GM21526 (cell line): Measurements from ENCODE around the gene SIGLEC9.

Source experiments
- ATAC-seq: cut with Tn5 transposase; IDR thresholded peaks from one replicate; pipeline ENCODE4 v1.9.1; 2021; ENCODE audit warnings: moderate library complexity; ENCODE audit not compliant: unreplicated experiment, low FRiP score

The SIGLEC9 gene

GRCh38 chr19:51124729-51125128 is at the start of gene SIGLEC9:
Gene SIGLEC9, plus strand, starts transcription at chr19:51124906. Its CDS starts 69 bp downstream, at chr19:51124975.
- no peak for ATAC-seq

- ATAC-seq = no peak
These were observed 48.7 kb upstream of the SIGLEC9 start for GRCh38 chr19:51075998-51076397.

DNA sequence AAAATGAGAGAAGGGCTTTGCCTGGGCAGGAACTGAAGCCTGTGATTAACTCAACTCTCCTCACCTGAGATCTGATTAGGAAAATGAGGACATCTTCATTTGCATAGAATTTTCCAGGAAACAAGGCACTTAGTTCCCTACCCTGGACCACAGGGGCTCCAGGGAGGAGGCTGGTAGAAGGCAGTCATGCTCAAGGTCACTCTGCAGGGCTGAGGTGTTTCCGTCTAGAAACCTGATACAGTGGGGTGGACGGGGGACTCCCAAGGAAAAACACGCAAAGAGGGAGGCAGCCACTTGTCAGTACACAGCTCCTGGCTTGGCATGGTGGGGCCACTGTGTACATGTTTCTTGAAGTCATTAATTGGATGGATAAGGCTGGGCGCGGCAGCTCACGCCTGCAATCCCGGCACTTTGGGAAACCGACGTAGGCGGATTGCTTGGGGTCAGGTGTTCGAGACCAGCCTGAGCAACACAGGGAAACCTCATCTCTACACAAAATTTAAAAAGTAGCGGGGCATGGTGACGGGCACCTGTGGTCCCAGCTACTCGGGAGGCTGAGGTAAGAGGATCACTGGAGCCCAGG is 48.0 kb upstream of the SIGLEC9 start:
- ATAC-seq = no peak

GRCh38 chr19:51078104-51078503 is 46.6 kb upstream of the SIGLEC9 start:
- ATAC-seq = no peak

- no peak for ATAC-seq
These were observed 46.0 kb upstream of the SIGLEC9 start for GRCh38 chr19:51078731-51079130.

DNA sequence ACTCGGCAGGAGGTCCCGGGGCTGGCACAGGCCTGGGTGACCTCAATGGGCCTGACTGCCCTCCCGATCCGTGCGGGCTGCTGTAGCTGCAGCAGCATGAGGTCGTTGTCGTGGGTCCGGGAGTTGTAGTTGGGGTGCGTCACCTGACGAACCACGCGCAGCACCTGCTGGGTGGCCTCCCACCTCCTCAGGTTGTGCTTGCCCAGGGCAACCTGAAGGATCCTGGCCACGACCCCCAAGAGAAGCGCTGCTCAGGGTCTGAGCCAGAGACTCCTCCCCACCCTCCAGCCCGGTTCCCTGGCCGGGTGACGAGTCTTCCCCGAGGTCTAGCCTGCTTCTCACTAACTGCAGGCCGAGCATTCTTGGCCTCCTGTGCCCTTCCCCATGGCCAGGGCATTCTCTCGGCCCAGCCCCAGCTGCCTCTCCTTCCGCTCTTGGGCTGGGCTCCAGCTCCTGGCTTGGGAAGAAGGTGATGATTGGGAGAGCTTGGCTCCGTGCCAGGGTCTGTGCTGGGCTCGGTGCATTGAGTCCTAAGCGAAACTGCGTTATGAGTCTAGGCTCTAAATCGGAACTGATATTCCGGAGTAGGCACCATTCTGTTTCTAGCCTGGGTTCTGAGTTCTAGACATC is 45.1 kb upstream of the SIGLEC9 start:
- no peak for ATAC-seq

DNA sequence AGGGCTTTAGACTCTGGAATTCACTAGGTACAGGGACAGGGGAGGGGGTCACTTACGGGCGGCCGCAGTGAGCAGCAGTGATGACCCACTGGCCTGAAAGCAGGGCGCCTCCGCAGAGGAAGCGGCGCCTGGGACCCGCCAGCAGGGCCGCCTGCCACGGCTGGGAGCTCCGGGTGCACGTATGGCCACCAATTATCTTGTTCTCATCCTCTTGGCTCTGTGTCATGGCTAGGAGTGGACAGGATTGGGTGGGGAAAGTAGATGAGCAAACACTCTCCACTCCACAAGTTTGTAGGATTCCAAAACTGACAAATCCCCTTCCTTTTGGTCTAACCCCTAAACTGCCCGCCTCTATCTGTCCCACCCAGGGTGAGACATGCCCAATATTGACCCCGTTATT is 43.2 kb upstream of the SIGLEC9 start:
- ATAC-seq = no peak

DNA sequence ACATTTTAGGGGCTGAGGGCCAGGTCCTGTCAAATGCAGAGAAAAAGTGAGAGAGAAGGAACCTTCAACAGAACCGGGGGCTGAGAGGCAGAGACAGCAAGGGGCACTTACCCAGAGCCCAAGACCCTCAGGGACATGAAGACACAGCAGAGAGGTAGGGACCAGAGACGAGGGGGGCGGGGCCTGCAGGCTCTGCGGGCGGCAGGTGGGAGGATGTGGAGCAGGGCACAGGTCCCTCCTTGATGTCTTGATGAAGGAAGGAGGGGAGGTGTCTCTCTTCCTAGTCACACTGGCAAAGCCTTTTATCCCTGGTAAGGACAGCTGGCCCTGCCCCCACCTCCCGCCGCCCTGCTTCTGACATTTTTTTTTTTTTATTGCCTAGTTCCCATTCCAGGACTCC is 42.1 kb upstream of the SIGLEC9 start, which contains the start of gene KLK14:
Gene KLK14, minus strand, starts transcription at position 277 of the 400 bp plus-strand sequence. Its CDS starts 273 bp downstream, at position 4.
- no peak for ATAC-seq

DNA sequence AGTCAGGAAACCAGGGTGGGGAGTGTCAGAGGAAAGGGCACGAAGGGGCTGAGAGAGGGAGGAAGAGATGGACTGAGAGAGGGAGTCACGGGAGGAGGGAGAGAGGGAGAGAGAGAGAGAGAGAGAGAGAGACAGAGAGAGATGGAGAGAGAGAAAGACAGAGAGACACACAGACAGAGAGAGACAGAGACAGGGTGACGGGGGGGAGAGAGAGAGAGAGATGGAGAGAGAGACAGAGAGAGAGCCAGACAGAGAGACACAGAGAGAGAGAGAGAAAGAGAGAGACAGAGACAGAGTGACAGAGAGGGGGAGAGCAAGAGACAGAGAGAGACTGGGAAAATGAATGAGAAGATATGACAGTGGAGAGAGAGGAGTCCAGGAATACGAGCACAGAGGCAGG is 41.5 kb upstream of the SIGLEC9 start:
- ATAC-seq = no peak

DNA sequence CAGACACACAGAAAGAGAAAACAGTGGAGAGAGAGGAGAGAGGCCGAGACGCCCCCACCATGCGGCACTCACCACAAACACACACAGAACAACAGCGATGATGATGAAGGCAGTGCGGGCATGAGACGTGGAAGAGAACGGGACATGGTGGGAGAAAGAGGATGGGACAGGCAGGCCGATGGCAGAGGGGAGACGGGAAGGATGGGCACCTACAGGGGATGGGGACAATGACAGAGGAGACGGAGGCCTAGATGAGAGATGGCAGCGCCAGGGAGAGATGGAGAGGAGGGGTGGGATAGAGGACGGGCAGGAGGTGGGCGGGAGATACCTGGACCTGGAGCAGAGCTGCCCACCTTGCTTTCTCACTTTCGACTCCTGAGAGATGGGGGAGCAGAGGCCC is 40.9 kb upstream of the SIGLEC9 start:
- no peak for ATAC-seq

DNA sequence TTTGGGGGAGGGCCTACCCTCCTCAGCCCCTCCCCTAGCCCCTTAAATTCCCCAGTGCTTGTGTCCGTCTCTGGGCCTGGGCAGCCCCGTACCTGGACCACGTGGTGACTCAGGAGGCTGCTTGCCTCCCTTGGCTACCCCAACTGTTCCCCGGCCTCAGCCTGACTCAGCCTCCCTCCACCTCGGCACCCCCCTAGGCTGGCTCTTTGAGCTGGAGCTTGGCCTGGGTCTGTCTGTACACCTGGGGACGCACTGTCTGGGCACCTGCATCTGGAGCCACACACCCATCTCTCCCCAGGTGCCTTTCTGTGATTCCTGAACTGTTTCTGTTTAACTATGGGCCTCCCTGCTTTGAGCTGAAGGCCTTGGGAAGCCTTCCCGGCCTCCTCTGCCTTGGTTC is 40.2 kb upstream of the SIGLEC9 start:
- ATAC-seq = no peak

GRCh38 chr19:51086153-51086850 is 38.4 kb upstream of the SIGLEC9 start:
- no peak for ATAC-seq

DNA sequence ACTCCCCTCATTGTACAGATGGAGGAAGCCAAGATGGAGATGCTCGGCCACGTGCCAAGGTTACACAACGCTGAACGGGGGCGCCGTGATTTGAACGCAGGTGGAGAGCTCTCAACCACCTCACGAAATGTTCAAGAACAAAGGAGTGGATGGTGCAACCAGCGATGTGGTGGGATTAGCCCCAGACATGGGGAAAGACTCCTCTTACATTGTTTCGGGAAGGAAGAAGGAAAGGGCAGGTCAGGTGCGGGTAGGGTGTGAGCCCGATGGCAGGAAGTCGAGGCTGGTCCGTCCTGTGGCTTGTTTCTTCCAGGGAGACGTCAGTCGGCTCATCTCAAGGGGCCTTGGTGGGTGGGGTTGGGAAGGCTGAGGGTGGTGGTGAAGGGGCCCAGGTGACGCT is 34.9 kb upstream of the SIGLEC9 start:
- ATAC-seq = no peak

DNA sequence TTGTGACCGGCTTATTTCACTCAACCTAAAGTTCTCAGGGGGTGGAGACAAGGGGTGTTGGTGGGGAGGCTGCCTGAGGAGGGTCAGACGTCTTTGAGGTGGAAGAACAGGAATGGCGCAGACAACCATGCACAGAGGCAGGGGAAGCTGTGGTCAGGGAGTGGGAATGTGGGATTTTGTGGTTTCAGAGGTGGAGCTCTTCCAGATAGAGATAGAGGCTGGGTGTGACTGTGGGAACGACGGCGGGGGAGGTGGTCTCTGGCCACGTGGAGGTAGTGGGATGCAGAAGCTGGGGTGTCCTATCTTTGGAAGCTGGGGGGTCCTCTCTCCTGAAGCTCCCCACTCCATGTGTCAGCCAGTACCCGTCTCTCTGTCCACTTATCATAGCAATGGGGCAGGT is 34.2 kb upstream of the SIGLEC9 start:
- ATAC-seq = no peak

DNA sequence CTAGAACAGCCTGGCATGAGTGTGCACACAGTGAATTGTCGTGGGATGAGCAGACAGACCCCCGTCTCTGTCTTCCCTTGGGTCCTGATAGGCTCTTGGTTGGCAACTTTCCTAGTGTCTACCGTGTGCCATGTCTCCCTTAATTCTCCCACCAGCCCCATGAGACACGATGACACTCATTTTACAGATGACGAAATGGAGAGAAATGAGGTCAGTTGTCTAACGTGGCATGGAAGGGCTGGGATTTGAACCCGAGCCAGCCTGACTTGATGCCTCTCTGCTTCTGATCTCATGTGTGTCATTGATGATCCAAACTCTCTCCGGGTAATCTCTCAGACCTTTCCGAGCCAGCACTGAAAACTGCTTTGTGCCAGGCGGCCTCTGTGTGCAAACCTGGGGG is 33.6 kb upstream of the SIGLEC9 start:
- no peak for ATAC-seq

DNA sequence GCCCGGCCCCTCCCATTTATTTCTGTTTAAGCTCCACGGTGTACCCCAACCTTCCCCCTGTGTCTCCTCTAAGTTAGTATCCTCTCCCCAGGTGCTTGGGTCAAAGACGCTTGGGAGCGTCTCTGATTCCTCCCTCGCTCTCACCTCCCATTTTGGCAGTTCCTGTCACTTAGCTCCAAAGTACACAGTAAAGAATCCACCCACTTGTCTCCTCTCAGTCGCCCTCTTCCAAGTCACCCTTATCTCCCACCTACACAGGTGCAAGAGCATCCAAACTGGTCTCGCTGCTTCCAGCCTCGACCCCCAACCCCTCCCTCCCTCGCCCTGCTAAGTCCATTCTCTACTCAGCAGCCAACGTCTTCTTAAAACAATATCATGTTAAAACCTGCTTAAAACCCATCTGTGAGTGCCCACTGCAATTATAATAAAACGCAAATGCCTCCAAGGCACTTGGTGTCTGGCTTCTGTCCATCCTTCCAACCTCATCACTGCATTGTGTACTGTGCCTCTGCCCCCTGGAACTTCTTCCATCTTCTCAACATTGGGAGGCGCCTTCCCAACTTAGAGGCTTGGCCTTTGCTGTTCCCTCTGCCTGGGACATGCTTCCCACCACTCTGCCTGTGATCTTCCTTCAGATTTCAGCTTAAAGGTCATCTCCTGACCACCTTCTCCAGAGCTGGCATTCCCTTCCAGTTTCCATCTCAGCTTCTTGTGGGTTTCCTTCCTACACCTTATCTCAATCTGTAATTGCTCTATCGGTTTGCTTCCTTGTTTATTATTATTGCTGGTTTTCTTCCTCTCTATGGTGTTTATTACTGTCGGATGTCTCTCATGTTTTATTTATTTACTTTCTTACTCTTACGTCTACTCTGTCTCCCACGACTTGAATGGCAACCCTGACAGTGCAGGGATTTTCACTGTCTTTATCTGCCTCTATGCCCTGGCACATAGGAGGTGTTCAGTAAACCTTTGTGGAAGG is 32.5 kb upstream of the SIGLEC9 start:
- no peak for ATAC-seq

GRCh38 chr19:51093101-51093500 is 31.6 kb upstream of the SIGLEC9 start:
- ATAC-seq = no peak

GRCh38 chr19:51093510-51094345 is 31.0 kb upstream of the SIGLEC9 start:
- ATAC-seq = no peak

GRCh38 chr19:51094696-51095279 is 29.9 kb upstream of the SIGLEC9 start:
- no peak for ATAC-seq
